Activated naive CD4-positive, alpha-beta T cell treated with anti-CD3 and anti-CD28 coated beads for 36 hours (primary cell): ENCODE data around the gene MYO1D. TPM values are rescaled to one million over a fixed set of nuclear protein-coding genes. Genes with fewer than 3 reads are reported as not detected.

ENCODE experiments used
- CTCF ChIA-PET: fragments of 350-600 bp; sonication (Branson Sonifier 250); formaldehyde crosslinking; loops from one replicate; lab custom pipeline; 2021; ENCODE audit warnings: antibody characterized with exemption; lab: Charles Lee
- DNase-seq: peaks from one replicate; pipeline ENCODE4 v3.0.0-alpha.2; 2020
- H3K27ac Mint-ChIP-seq: one replicate; pipeline ENCODE4 v1.8.0; 2021; ENCODE audit warnings: mild to moderate bottlenecking, mixed read lengths
- H3K27me3 Mint-ChIP-seq: one replicate; pipeline ENCODE4 v1.8.0; 2021; ENCODE audit warnings: low read depth, mixed read lengths
- H3K36me3 Mint-ChIP-seq: one replicate; pipeline ENCODE4 v1.8.0; 2021; ENCODE audit warnings: low read depth, mixed read lengths
- H3K4me1 Mint-ChIP-seq: one replicate; pipeline ENCODE4 v1.8.0; 2021; ENCODE audit warnings: low read depth, mixed read lengths
- H3K4me3 Mint-ChIP-seq: one replicate; pipeline ENCODE4 v1.8.0; 2021; ENCODE audit warnings: mild to moderate bottlenecking, moderate library complexity, mixed read lengths
- H3K9me3 Mint-ChIP-seq: one replicate; pipeline ENCODE4 v1.8.0; 2021; ENCODE audit warnings: mixed read lengths
- intact Hi-C: fragments of 100-400 bp; cut with micrococcal nuclease; formaldehyde crosslinking; loops from one replicate; pipeline ENCODE4 v1.15.1; 2023
- total RNA-seq, 2 experiments: library from RNA; stranded (reverse); gene quantifications; one replicate each; pipeline ENCODE4 v1.2.3, GENCODE V29; 2021

MYO1D gene
- total RNA-seq, 2 experiments from 2014 or later = 6.7 to 8.3 TPM

GRCh38 chr17:32673964-32674363 lies 203.0 kb downstream of the MYO1D start:
- Mint-ChIP-seq H3K4me1 (no peaks in the 10 kb centered on the region), H3K27me3 (no peaks in the 10 kb centered on the region), H3K27ac (no peak overlapping the region), H3K4me3 (no peak overlapping the region), H3K36me3 (no peaks in the 10 kb centered on the region), H3K9me3 (peaks cover 6% of the 10 kb centered on the region)
- no peak for DNase-seq
- CTCF ChIA-PET = interaction anchor here (0.9 kb wide), 1 partner anchor 95 kb away, joined by 3 read pairs; no protein-coding TSS in a partner anchor
- intact Hi-C loops = no loop called here

- Mint-ChIP-seq H3K4me3 (no peak overlapping the region), H3K27ac (no peak overlapping the region), H3K27me3 (no peaks in the 10 kb centered on the region), H3K4me1 (no peaks in the 10 kb centered on the region), H3K36me3 (no peaks in the 10 kb centered on the region), H3K9me3 (peaks cover 6% of the 10 kb centered on the region)
- CTCF ChIA-PET = no interaction called here
- intact Hi-C loops = no loop called here
- DNase-seq = no peak
Observed at GRCh38 chr17:32672711-32673110, 204.2 kb downstream of the MYO1D start.

- CTCF ChIA-PET = no interaction called here
- H3K36me3 Mint-ChIP-seq = no peaks in the 10 kb centered on the region
- peaks cover 6% of the 10 kb centered on the region for H3K9me3 Mint-ChIP-seq
- no peak overlapping the region for H3K27ac Mint-ChIP-seq
- no peaks in the 10 kb centered on the region for H3K4me1 Mint-ChIP-seq
- H3K4me3 Mint-ChIP-seq = no peak overlapping the region
- no peaks in the 10 kb centered on the region for H3K27me3 Mint-ChIP-seq
- no peak for DNase-seq
- intact Hi-C loops = no loop called here
Observed at GRCh38 chr17:32671896-32672295, 205.0 kb downstream of the MYO1D start.

GRCh38 chr17:32664936-32665583 lies 211.9 kb downstream of the MYO1D start:
- no peaks in the 10 kb centered on the region for H3K27me3 Mint-ChIP-seq
- no peaks in the 10 kb centered on the region for H3K36me3 Mint-ChIP-seq
- H3K27ac Mint-ChIP-seq = no peak overlapping the region
- CTCF ChIA-PET = interaction anchor here (1.5 kb wide), 1 partner anchor 183 kb away, joined by 3 read pairs; no protein-coding TSS in a partner anchor
- DNase-seq = no peak
- H3K4me3 Mint-ChIP-seq = no peak overlapping the region
- H3K9me3 Mint-ChIP-seq = no peaks in the 10 kb centered on the region
- intact Hi-C loops = no loop called here
- no peaks in the 10 kb centered on the region for H3K4me1 Mint-ChIP-seq

- Mint-ChIP-seq H3K4me1 (no peaks in the 10 kb centered on the region), H3K4me3 (no peak overlapping the region), H3K27ac (no peak overlapping the region), H3K27me3 (no peaks in the 10 kb centered on the region), H3K36me3 (no peaks in the 10 kb centered on the region), H3K9me3 (no peaks in the 10 kb centered on the region)
- DNase-seq = no peak
- CTCF ChIA-PET = interaction anchor here (0.7 kb wide), 1 partner anchor 92 kb away, joined by 3 read pairs; no protein-coding TSS in a partner anchor
- intact Hi-C loops = no loop called here
Observed at GRCh38 chr17:32660496-32660985, 216.4 kb downstream of the MYO1D start.

GRCh38 chr17:32659419-32659842 lies 217.5 kb downstream of the MYO1D start:
- no peaks in the 10 kb centered on the region for H3K4me1 Mint-ChIP-seq
- peak; percentile 86 for DNase-seq
- H3K27me3 Mint-ChIP-seq = no peaks in the 10 kb centered on the region
- H3K36me3 Mint-ChIP-seq = no peaks in the 10 kb centered on the region
- CTCF ChIA-PET = interaction anchor here (0.5 to 2.0 kb wide), 26 partner anchors 9 to 1121 kb away, joined by 3 to 14 read pairs (median 4); partner anchors contain the start of genes MYO1D and PSMD11
- no peaks in the 10 kb centered on the region for H3K9me3 Mint-ChIP-seq
- no peak overlapping the region for H3K27ac Mint-ChIP-seq
- H3K4me3 Mint-ChIP-seq = no peak overlapping the region
- intact Hi-C loops = loop anchor here (1.0 to 10.0 kb wide), 5 partner anchors 43 to 275 kb away; partner anchors contain the start of gene MYO1D

- Mint-ChIP-seq H3K4me1 (no peaks in the 10 kb centered on the region), H3K27ac (no peak overlapping the region), H3K9me3 (no peaks in the 10 kb centered on the region), H3K36me3 (no peaks in the 10 kb centered on the region), H3K4me3 (no peak overlapping the region), H3K27me3 (no peaks in the 10 kb centered on the region)
- DNase-seq = no peak
- CTCF ChIA-PET = interaction anchor here (0.6 to 2.0 kb wide), 26 partner anchors 9 to 753 kb away, joined by 3 to 14 read pairs (median 4); partner anchors contain the start of genes MYO1D and PSMD11
- intact Hi-C loops = loop anchor here (1.0 to 10.0 kb wide), 5 partner anchors 44 to 276 kb away; partner anchors contain the start of gene MYO1D
Observed at GRCh38 chr17:32658470-32659418, 218.2 kb downstream of the MYO1D start.

- H3K27ac Mint-ChIP-seq = no peak overlapping the region
- H3K4me3 Mint-ChIP-seq = no peak overlapping the region
- H3K9me3 Mint-ChIP-seq = no peaks in the 10 kb centered on the region
- H3K4me1 Mint-ChIP-seq = no peaks in the 10 kb centered on the region
- no peaks in the 10 kb centered on the region for H3K27me3 Mint-ChIP-seq
- peaks cover 6% of the 10 kb centered on the region for H3K36me3 Mint-ChIP-seq
- no peak for DNase-seq
- intact Hi-C loops = loop anchor here (10.0 kb wide), 1 partner anchor 278 kb away; no protein-coding TSS in a partner anchor
- CTCF ChIA-PET = interaction anchor here (1.2 kb wide), 1 partner anchor 194 kb away, joined by 3 read pairs; no protein-coding TSS in a partner anchor
Observed at GRCh38 chr17:32656886-32657285, 220.0 kb downstream of the MYO1D start.

GRCh38 chr17:32654324-32654723 lies 222.6 kb downstream of the MYO1D start:
- peaks cover 21% of the 10 kb centered on the region for H3K36me3 Mint-ChIP-seq
- no peak overlapping the region for H3K27ac Mint-ChIP-seq
- H3K4me1 Mint-ChIP-seq = no peaks in the 10 kb centered on the region
- no peak for DNase-seq
- no peaks in the 10 kb centered on the region for H3K27me3 Mint-ChIP-seq
- CTCF ChIA-PET = interaction anchor here (0.6 kb wide), 1 partner anchor 852 kb away, joined by 3 read pairs; no protein-coding TSS in a partner anchor
- intact Hi-C loops = loop anchor here (10.0 kb wide), 1 partner anchor 280 kb away; no protein-coding TSS in a partner anchor
- H3K4me3 Mint-ChIP-seq = no peak overlapping the region
- H3K9me3 Mint-ChIP-seq = peaks cover 15% of the 10 kb centered on the region

- Mint-ChIP-seq H3K27me3 (no peaks in the 10 kb centered on the region), H3K4me3 (no peak overlapping the region), H3K27ac (no peak overlapping the region), H3K36me3 (peaks cover 24% of the 10 kb centered on the region), H3K4me1 (no peaks in the 10 kb centered on the region), H3K9me3 (peaks cover 15% of the 10 kb centered on the region)
- CTCF ChIA-PET = no interaction called here
- DNase-seq = no peak
- intact Hi-C loops = loop anchor here (10.0 kb wide), 1 partner anchor 284 kb away; no protein-coding TSS in a partner anchor
Observed at GRCh38 chr17:32651084-32651483, 225.8 kb downstream of the MYO1D start.

- H3K36me3 Mint-ChIP-seq = peaks cover 24% of the 10 kb centered on the region
- CTCF ChIA-PET = no interaction called here
- peaks cover 15% of the 10 kb centered on the region for H3K9me3 Mint-ChIP-seq
- intact Hi-C loops = no loop called here
- no peak overlapping the region for H3K27ac Mint-ChIP-seq
- H3K27me3 Mint-ChIP-seq = no peaks in the 10 kb centered on the region
- H3K4me3 Mint-ChIP-seq = no peak overlapping the region
- DNase-seq = no peak
- H3K4me1 Mint-ChIP-seq = no peaks in the 10 kb centered on the region
Observed at GRCh38 chr17:32648450-32648849, 228.5 kb downstream of the MYO1D start.

GRCh38 chr17:32646941-32647340 lies 230.0 kb downstream of the MYO1D start:
- CTCF ChIA-PET = interaction anchor here (0.6 to 0.8 kb wide), 4 partner anchors 11 to 252 kb away, joined by 3 to 4 read pairs (median 4); no protein-coding TSS in a partner anchor
- peaks cover 15% of the 10 kb centered on the region for H3K9me3 Mint-ChIP-seq
- intact Hi-C loops = no loop called here
- no peaks in the 10 kb centered on the region for H3K4me1 Mint-ChIP-seq
- DNase-seq = no peak
- H3K36me3 Mint-ChIP-seq = peaks cover 18% of the 10 kb centered on the region
- no peak overlapping the region for H3K4me3 Mint-ChIP-seq
- no peak overlapping the region for H3K27ac Mint-ChIP-seq
- H3K27me3 Mint-ChIP-seq = no peaks in the 10 kb centered on the region
